Endothelial cell of umbilical vein (primary cell): Measurements from ENCODE around the gene SLC39A5.

Experiments
- CTCF ChIP-seq, 2 donors: IDR thresholded peaks; 1 replicate in 1 of 2; 2 replicates in 1 of 2; pipeline ENCODE4 v1.5.1; 2011; ENCODE audit warnings: low read length in 2 of 2, mild to moderate bottlenecking in 2 of 2, moderate library complexity in 2 of 2, control low read depth in 1 of 2, inconsistent platforms in 1 of 2, low read depth in 1 of 2; ENCODE audit not compliant: insufficient read depth in 1 of 2; ENCODE audit errors: extremely low read depth in 1 of 2
- EZH2 ChIP-seq: IDR thresholded peaks from 2 replicates; pipeline ENCODE4 v1.6.1; 2012; ENCODE audit warnings: borderline replicate concordance, low read depth, mild to moderate bottlenecking, moderate library complexity, low read length, inconsistent platforms; ENCODE audit not compliant: severe bottlenecking
- FOS ChIP-seq: IDR thresholded peaks from 2 replicates; pipeline ENCODE4 v1.6.1; 2011; ENCODE audit warnings: mild to moderate bottlenecking, low read length, moderate library complexity, borderline replicate concordance; ENCODE audit not compliant: insufficient read depth
- MAX ChIP-seq: IDR thresholded peaks from 2 replicates; pipeline ENCODE4 v1.6.1; 2011; ENCODE audit not compliant: insufficient read depth, insufficient read length
- POLR2AphosphoS5 ChIP-seq: IDR thresholded peaks from 2 replicates; pipeline ENCODE4 v1.6.1; 2012; ENCODE audit warnings: low read depth, mild to moderate bottlenecking, control low read depth, low read length, moderate library complexity; ENCODE audit not compliant: insufficient read depth

- TF ChIP-seq MAX (no peak), CTCF (IDR thresholded peaks at IDR 0.05; ENCODE audit: extremely low read depth in 1 of 2, insufficient read depth in 1 of 2, low read depth in 1 of 2, low read length in 2 of 2) (no peak), EZH2 (no peak), POLR2AphosphoS5 (no peak), FOS (no peak)
Observed at GRCh38 chr12:56190695-56191155, 39.1 kb upstream of the SLC39A5 start.
